IMR-90 (cell line): Measurements from ENCODE around the gene AGXT. TPM values are rescaled to one million over a fixed set of nuclear protein-coding genes. Genes with fewer than 3 reads are reported as not detected.

Experiments
- ATAC-seq: fragments of 200-7000 bp; cut with Tn5 transposase; 2 replicates; pipeline ENCODE4 v1.9.1; 2020; ENCODE audit warnings: low read depth, mild to moderate bottlenecking, moderate library complexity
- BruUV-seq: library from RNA; stranded (reverse); fragments of 400-500 nt; replicated peaks from 2 replicates; lab custom pipeline; 2021; lab: Mats Ljungman, UMichigan
- CTCF ChIA-PET: fragments of 300-600 bp; formaldehyde crosslinking; extraction: SDS; loops from one replicate; lab custom pipeline; 2021; ENCODE audit warnings: antibody characterized with exemption; lab: Yijun Ruan, JAX
- POLR2A ChIA-PET: fragments of 300-600 bp; sonication (Branson Sonifier 250); formaldehyde crosslinking; loops from one replicate; lab custom pipeline; 2022; ENCODE audit warnings: antibody characterized with exemption; ENCODE audit not compliant: unreplicated experiment; lab: Charles Lee
- DNase-seq: peaks from one replicate; pipeline ENCODE4 v3.0.0; 2013
- H2AFZ ChIP-seq: replicated peaks from 2 replicates; pipeline ENCODE3; 2013; ENCODE audit warnings: low read length, mild to moderate bottlenecking; ENCODE audit not compliant: poor library complexity
- H2AK5ac ChIP-seq: 2 replicates; pipeline ENCODE4 v1.6.1; 2013; ENCODE audit warnings: low read depth, low read length, inconsistent platforms
- H2AK9ac ChIP-seq: replicated peaks from 2 replicates; pipeline ENCODE3; 2013; ENCODE audit warnings: mild to moderate bottlenecking, low read depth, low read length, moderate library complexity; ENCODE audit not compliant: poor library complexity
- H2BK120ac ChIP-seq: 2 replicates; pipeline ENCODE4 v1.6.1; 2013; ENCODE audit warnings: low read depth, low read length, inconsistent platforms
- H2BK15ac ChIP-seq: 3 replicates; pipeline ENCODE4 v1.6.1; 2013; ENCODE audit warnings: low read depth, low read length, inconsistent platforms
- H2BK20ac ChIP-seq: 2 replicates; pipeline ENCODE4 v1.6.1; 2013; ENCODE audit warnings: low read depth, mild to moderate bottlenecking, inconsistent platforms, low read length, moderate library complexity
- H2BK5ac ChIP-seq: 2 replicates; pipeline ENCODE4 v1.6.1; 2013; ENCODE audit warnings: mild to moderate bottlenecking, low read depth, low read length, inconsistent platforms; ENCODE audit not compliant: poor library complexity, severe bottlenecking
- H3K14ac ChIP-seq: replicated peaks from 2 replicates; pipeline ENCODE4 v1.6.1; 2013; ENCODE audit warnings: low read depth, low read length, inconsistent platforms
- H3K18ac ChIP-seq: 2 replicates; pipeline ENCODE4 v1.6.1; 2013; ENCODE audit warnings: low read depth, low read length, control low read depth
- H3K23ac ChIP-seq: 2 replicates; pipeline ENCODE4 v1.6.1; 2013; ENCODE audit warnings: low read depth, low read length, inconsistent platforms
- H3K27ac ChIP-seq: 2 replicates; pipeline ENCODE4 v1.5.1; 2013; ENCODE audit warnings: mild to moderate bottlenecking, control low read depth, low read length; ENCODE audit not compliant: insufficient read depth
- H3K27me3 ChIP-seq: 2 replicates; pipeline ENCODE4 v1.6.1; 2013; ENCODE audit warnings: low read length; ENCODE audit not compliant: control insufficient read depth, insufficient read depth
- H3K36me3 ChIP-seq: 2 replicates; pipeline ENCODE4 v1.6.1; 2013; ENCODE audit warnings: low read length, mixed read lengths; ENCODE audit not compliant: control insufficient read depth, insufficient read depth
- H3K4ac ChIP-seq: 2 replicates; pipeline ENCODE4 v1.6.1; 2013; ENCODE audit warnings: low read depth, low read length, inconsistent platforms
- H3K4me1 ChIP-seq: 2 replicates; pipeline ENCODE4 v1.6.1; 2013; ENCODE audit warnings: low read length, mixed read lengths; ENCODE audit not compliant: control insufficient read depth, insufficient read depth
- H3K4me2 ChIP-seq: 2 replicates; pipeline ENCODE4 v1.6.1; 2013; ENCODE audit warnings: low read depth, mild to moderate bottlenecking, control low read depth, low read length, moderate library complexity
- H3K4me3 ChIP-seq: 2 replicates; pipeline ENCODE4 v1.5.1; 2013; ENCODE audit warnings: low read depth, mild to moderate bottlenecking, control low read depth, low read length, moderate library complexity; ENCODE audit not compliant: insufficient read depth
- H3K56ac ChIP-seq: 2 replicates; pipeline ENCODE4 v1.6.1; 2013; ENCODE audit warnings: low read length, inconsistent platforms; ENCODE audit not compliant: insufficient read depth; ENCODE audit errors: extremely low read depth
- H3K79me1 ChIP-seq, 2 experiments: 2 replicates each; pipeline ENCODE4 v1.6.1; 2013; ENCODE audit warnings: low read length in 2 of 2, inconsistent platforms in 1 of 2, low read depth in 1 of 2
- H3K9ac ChIP-seq: 2 replicates; pipeline ENCODE4 v1.6.1; 2013; ENCODE audit warnings: low read depth, low read length, control low read depth
- H3K9me1 ChIP-seq: 2 replicates; pipeline ENCODE4 v1.6.1; 2013; ENCODE audit warnings: low read length, inconsistent platforms; ENCODE audit not compliant: insufficient read depth
- H3K9me3 ChIP-seq: 2 replicates; pipeline ENCODE4 v1.6.1; 2013; ENCODE audit warnings: low read length; ENCODE audit not compliant: control insufficient read depth, insufficient read depth
- H4K20me1 ChIP-seq: 2 replicates; pipeline ENCODE4 v1.6.1; 2013; ENCODE audit warnings: low read length, inconsistent platforms; ENCODE audit not compliant: insufficient read depth
- H4K5ac ChIP-seq: 2 replicates; pipeline ENCODE4 v1.6.1; 2013; ENCODE audit warnings: mild to moderate bottlenecking, low read depth, low read length, control low read depth
- H4K8ac ChIP-seq, 2 experiments: 2 replicates each; pipeline ENCODE4 v1.6.1; 2013; ENCODE audit warnings: low read depth in 2 of 2, low read length in 2 of 2, control low read depth in 1 of 2, inconsistent platforms in 1 of 2
- H4K91ac ChIP-seq: 2 replicates; pipeline ENCODE4 v1.6.1; 2013; ENCODE audit warnings: low read depth, low read length, inconsistent platforms; ENCODE audit not compliant: insufficient read depth
- BHLHE40 ChIP-seq: fragments of 150-350 bp; IDR thresholded peaks from 2 replicates; pipeline ENCODE4 v1.6.1; 2016; ENCODE audit warnings: mild to moderate bottlenecking, low read depth, low read length
- CEBPB ChIP-seq: IDR thresholded peaks from 2 replicates; pipeline ENCODE4 v1.6.1; 2012; ENCODE audit warnings: low read depth, low read length, improper control_type of control experiment
- CHD1 ChIP-seq: IDR thresholded peaks from 2 replicates; pipeline ENCODE4 v1.6.1; 2012; ENCODE audit warnings: low read depth, low read length, improper control_type of control experiment
- CTCF ChIP-seq: conservative IDR thresholded peaks from 2 replicates; pipeline ENCODE4 v1.5.1; 2012; ENCODE audit warnings: mild to moderate bottlenecking, low read depth, low read length, improper control_type of control experiment
- ELK1 ChIP-seq: fragments of 150-350 bp; IDR thresholded peaks from 2 replicates; pipeline ENCODE4 v1.6.1; 2016; ENCODE audit warnings: low read depth, mild to moderate bottlenecking, low read length, moderate library complexity, borderline replicate concordance
- FOS ChIP-seq: fragments of 150-350 bp; IDR thresholded peaks from 2 replicates; pipeline ENCODE4 v1.6.1; 2016; ENCODE audit warnings: low read depth, low read length
- MAFK ChIP-seq: IDR thresholded peaks from 2 replicates; pipeline ENCODE4 v1.6.1; 2012; ENCODE audit warnings: low read depth, low read length, improper control_type of control experiment
- MAZ ChIP-seq: IDR thresholded peaks from 2 replicates; pipeline ENCODE4 v1.6.1; 2012; ENCODE audit warnings: low read depth, mild to moderate bottlenecking, low read length, improper control_type of control experiment, moderate library complexity, borderline replicate concordance
- MXI1 ChIP-seq: IDR thresholded peaks from 2 replicates; pipeline ENCODE4 v1.6.1; 2012; ENCODE audit warnings: low read depth, mild to moderate bottlenecking, low read length, moderate library complexity, borderline replicate concordance
- NFE2L2 ChIP-seq: fragments of 150-350 bp; IDR thresholded peaks from 2 replicates; pipeline ENCODE4 v1.6.1; 2016; ENCODE audit warnings: low read depth, mild to moderate bottlenecking, low read length
- POLR2A ChIP-seq: IDR thresholded peaks from 2 replicates; pipeline ENCODE4 v1.6.1; 2012; ENCODE audit warnings: mild to moderate bottlenecking, low read depth, low read length
- RCOR1 ChIP-seq: IDR thresholded peaks from 2 replicates; pipeline ENCODE4 v1.6.1; 2012; ENCODE audit warnings: mild to moderate bottlenecking, low read length, improper control_type of control experiment; ENCODE audit not compliant: insufficient replicate concordance
- RFX5 ChIP-seq: IDR thresholded peaks from 2 replicates; pipeline ENCODE4 v1.8.0; 2012; ENCODE audit warnings: low read depth, mild to moderate bottlenecking, low read length, moderate library complexity
- SMC3 ChIP-seq: fragments of 150-350 bp; IDR thresholded peaks from 2 replicates; pipeline ENCODE4 v1.6.1; 2016; ENCODE audit warnings: low read depth, mild to moderate bottlenecking, antibody characterized with exemption, low read length, moderate library complexity
- USF2 ChIP-seq: fragments of 150-350 bp; IDR thresholded peaks from 2 replicates; pipeline ENCODE4 v1.6.1; 2017; ENCODE audit warnings: mild to moderate bottlenecking, antibody characterized with exemption, low read length, low read depth
- WGBS, 2 experiments: methylation state at CpG; one replicate each; pipeline versions ENCODE4 v1.1.5 to v1.1.7; 2013; ENCODE audit warnings: missing lambda C conversion rate in 2 of 2; ENCODE audit not compliant: insufficient read length in 1 of 2; ENCODE audit errors: extremely low coverage in 2 of 2; 5-methylcytosine and 5-hydroxymethylcytosine counted together
- dilution Hi-C: fragments of 300-500 bp; cut with HindIII; formaldehyde crosslinking; loops from one replicate; pipeline ENCODE4 v1.14.3; 2018; ENCODE audit warnings: low sequenced_read_pairs; ENCODE audit not compliant: unreplicated experiment
- in situ Hi-C: fragments of 300-500 bp; cut with MboI; formaldehyde crosslinking; loops from 3 replicates; pipeline ENCODE4 v1.14.3; 2019; ENCODE audit warnings: low sequenced_read_pairs, inconsistent platforms, mixed read lengths
- intact Hi-C: fragments of 100-400 bp; cut with micrococcal nuclease; formaldehyde crosslinking; loops from 2 replicates; pipeline ENCODE4 v1.10.0; 2022
- polyA plus RNA-seq, 3 experiments: library from polyadenylated mRNA; depleted of rRNA; stranded (reverse); fragments of >200 nt; gene quantifications; 2 replicates each; pipeline ENCODE4 v1.2.3, GENCODE V29; 2012; ENCODE audit warnings: low replicate concordance in 1 of 3
- total RNA-seq: library from RNA; depleted of rRNA; stranded (reverse); fragments of >200 nt; gene quantifications from 2 replicates; pipeline ENCODE4 v1.2.3, GENCODE V29; 2012

Gene AGXT
- total and polyA plus RNA-seq, 2 of the 4 experiments (the other 2 are of a cell fraction) = not detected

GRCh38 chr2:240877460-240878340 is 9.1 kb downstream of the AGXT start:
- Histone ChIP-seq H4K20me1 (no peaks in the 10 kb centered on the region), H4K8ac (no peak overlapping the region), H3K9me1 (no peaks in the 10 kb centered on the region), H3K4me2 (no peak overlapping the region), H3K9ac (no peak overlapping the region), H3K79me1 (no peaks in the 10 kb centered on the region), H3K23ac (no peak overlapping the region), H3K4me1 (no peaks in the 10 kb centered on the region), H2BK20ac (no peak overlapping the region), H2AK9ac (no peak overlapping the region), H2BK15ac (no peak overlapping the region), H3K27ac (no peak overlapping the region), H3K36me3 (no peaks in the 10 kb centered on the region), H4K5ac (no peak overlapping the region), H2AFZ (no peak overlapping the region), H3K14ac (no peak overlapping the region), H3K18ac (no peak overlapping the region), H3K4ac (no peak overlapping the region), H4K91ac (no peak overlapping the region), H2BK5ac (no peak overlapping the region), H3K9me3 (no peaks in the 10 kb centered on the region), H2AK5ac (no peak overlapping the region), H3K27me3 (peaks cover 14% of the 10 kb centered on the region), H3K4me3 (no peak overlapping the region), H3K56ac (no peak overlapping the region), H2BK120ac (no peak overlapping the region)
- CTCF ChIA-PET = no interaction called here
- POLR2A ChIA-PET = no interaction called here
- dilution Hi-C loops (no loop called here), in situ Hi-C loops (no loop called here), intact Hi-C loops (no loop called here)
- 73% methylated on average over 23 of the region's 40 CpGs; no CpG with 5 or more reads in 1 of the 2 experiments for WGBS, 2 experiments
- no TSS peak for BruUV-seq
- ATAC-seq (no peak), DNase-seq (no peak)
- TF ChIP-seq BHLHE40 = no peak
- TF ChIP-seq POLR2A = no peak
- TF ChIP-seq RFX5 = no peak
- no peak for TF ChIP-seq USF2
- TF ChIP-seq MXI1 = no peak
- no peak for TF ChIP-seq RCOR1
- no peak for TF ChIP-seq CHD1
- no peak for TF ChIP-seq CEBPB
- TF ChIP-seq ELK1 = no peak
- no peak for TF ChIP-seq CTCF
- no peak for TF ChIP-seq MAFK
- TF ChIP-seq SMC3 = no peak
- no peak for TF ChIP-seq NFE2L2
- no peak for TF ChIP-seq FOS
- TF ChIP-seq MAZ = no peak
